RWPE1 (cell line): Measurements from ENCODE around the gene SLC35D2.
"Not testable (repeated sequence)": the region's sequence is repeated elsewhere in the genome, so short reads cannot be mapped to it uniquely, and the experiment has no call there.

ENCODE experiments used
- CTCF ChIA-PET: fragments of 350-600 bp; sonication (Branson Sonifier 250); formaldehyde crosslinking; extraction: SDS; loops from one replicate; lab custom pipeline; 2021; lab: Yijun Ruan, JAX
- POLR2A ChIA-PET: fragments of 400-600 bp; formaldehyde crosslinking; extraction: SDS; loops from one replicate; lab custom pipeline; 2020; ENCODE audit warnings: antibody characterized with exemption; ENCODE audit not compliant: low non-redundant PET; lab: Yijun Ruan, JAX
- DNase-seq: peaks from one replicate; pipeline ENCODE4 v3.0.0; 2012; ENCODE audit warnings: low spot score
- H3K27ac ChIP-seq: fragments of 450-650 bp; 2 replicates; pipeline ENCODE4 v1.5.1; 2017
- TF ChIP-seq, protein P1 (sequence below): fragments of 450-650 bp; conservative IDR thresholded peaks from 2 replicates; pipeline ENCODE4 v1.5.1; 2017; ENCODE audit warnings: low read depth, mild to moderate bottlenecking

The SLC35D2 gene

DNA sequence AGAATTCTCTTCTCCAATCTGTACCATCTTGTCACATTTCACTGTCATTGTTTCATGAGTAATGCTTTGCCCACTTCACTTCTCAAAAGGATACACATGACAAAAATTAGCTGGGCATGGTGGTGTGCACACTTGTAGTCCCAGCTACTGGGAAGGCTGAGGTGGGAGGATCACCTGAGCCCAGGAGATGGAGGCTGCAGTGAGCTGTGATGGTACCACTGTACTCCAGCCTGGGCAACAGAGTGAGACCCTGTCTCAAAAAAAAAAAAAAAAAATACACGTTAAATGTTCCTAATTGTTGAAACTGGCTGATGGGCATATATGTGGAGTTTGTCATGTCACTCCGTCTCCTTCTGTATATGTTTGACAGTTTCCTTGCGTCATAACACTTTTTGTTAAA lies 45.2 kb downstream of the SLC35D2 start:
- POLR2A ChIA-PET: no interaction called here
- CTCF ChIA-PET: interaction anchor here (0.6 kb wide), 1 partner anchor 329 kb away, joined by 7 read pairs; no protein-coding TSS in a partner anchor
- TF ChIP-seq, protein P1, sequence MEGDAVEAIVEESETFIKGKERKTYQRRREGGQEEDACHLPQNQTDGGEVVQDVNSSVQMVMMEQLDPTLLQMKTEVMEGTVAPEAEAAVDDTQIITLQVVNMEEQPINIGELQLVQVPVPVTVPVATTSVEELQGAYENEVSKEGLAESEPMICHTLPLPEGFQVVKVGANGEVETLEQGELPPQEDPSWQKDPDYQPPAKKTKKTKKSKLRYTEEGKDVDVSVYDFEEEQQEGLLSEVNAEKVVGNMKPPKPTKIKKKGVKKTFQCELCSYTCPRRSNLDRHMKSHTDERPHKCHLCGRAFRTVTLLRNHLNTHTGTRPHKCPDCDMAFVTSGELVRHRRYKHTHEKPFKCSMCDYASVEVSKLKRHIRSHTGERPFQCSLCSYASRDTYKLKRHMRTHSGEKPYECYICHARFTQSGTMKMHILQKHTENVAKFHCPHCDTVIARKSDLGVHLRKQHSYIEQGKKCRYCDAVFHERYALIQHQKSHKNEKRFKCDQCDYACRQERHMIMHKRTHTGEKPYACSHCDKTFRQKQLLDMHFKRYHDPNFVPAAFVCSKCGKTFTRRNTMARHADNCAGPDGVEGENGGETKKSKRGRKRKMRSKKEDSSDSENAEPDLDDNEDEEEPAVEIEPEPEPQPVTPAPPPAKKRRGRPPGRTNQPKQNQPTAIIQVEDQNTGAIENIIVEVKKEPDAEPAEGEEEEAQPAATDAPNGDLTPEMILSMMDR: no peak
- no peak for DNase-seq
- H3K27ac ChIP-seq: no peak overlapping the region

DNA sequence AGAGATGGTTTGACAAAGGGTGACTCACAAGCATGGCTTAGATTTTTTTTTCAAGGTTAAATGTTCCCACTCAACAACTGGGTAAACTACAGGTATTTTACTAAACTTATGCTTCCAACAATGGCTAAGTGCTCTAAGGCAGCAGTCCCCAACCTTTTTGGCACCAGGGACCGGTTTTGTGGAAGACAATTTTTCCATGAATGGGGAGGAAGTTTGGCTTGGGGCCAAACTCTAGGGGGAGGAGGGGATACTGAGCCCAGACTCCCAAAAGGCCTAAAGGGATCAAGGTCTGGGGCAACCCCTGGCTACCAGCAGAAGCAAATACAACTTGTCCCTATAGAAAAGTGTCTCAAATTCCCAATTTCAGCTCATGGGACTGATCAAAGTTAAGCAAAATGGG lies 49.6 kb downstream of the SLC35D2 start:
- POLR2A ChIA-PET: no interaction called here
- CTCF ChIA-PET: interaction anchor here (0.6 to 0.7 kb wide), 2 partner anchors 11 to 443 kb away, joined by 3 to 4 read pairs; no protein-coding TSS in a partner anchor
- no peak for DNase-seq
- no peak overlapping the region for H3K27ac ChIP-seq
- TF ChIP-seq, protein P1: no peak

DNA sequence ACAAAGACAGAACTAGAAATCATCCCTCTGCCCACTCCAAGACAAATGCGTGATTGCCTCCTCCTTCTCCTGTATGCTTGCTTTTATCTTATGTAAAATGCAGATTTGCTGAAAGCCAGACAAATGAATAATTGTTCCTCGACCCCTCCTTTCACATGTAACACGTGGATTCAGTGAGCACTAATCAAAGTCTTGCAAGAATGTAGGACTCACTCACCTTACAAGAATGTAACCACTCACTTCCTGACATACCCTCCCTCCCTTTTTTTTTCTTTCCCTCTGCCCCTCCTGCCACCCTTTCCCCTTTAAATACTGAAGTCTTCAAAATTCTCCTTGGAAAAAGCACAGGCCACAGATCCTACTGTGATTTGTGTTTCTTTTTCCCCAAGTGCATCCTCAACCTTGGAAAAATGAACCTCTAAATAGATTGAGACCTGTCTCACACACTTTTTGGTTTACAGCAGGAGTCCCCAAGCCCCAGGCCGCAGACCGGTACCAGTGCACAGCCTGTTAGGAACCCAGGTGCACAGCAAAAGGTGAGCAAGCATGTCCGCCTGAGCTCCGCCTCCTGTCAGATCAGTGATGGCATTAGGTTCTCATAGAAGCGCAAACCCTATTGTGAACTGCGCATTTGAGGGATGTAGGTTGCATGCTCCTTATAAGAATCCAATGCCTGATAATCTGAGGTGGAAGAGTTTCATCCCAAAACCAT lies 52.1 kb downstream of the SLC35D2 start:
- POLR2A ChIA-PET: interaction anchor here (0.6 kb wide), 1 partner anchor 51 kb away, joined by 3 read pairs; no protein-coding TSS in a partner anchor
- H3K27ac ChIP-seq: peak overlapping the region; percentile 36; the same call in 1 of the 2 replicates
- CTCF ChIA-PET: interaction anchor here (0.7 kb wide), 1 partner anchor 10 kb away, joined by 3 read pairs; no protein-coding TSS in a partner anchor
- TF ChIP-seq, protein P1: no peak
- peak; percentile 70 for DNase-seq

DNA sequence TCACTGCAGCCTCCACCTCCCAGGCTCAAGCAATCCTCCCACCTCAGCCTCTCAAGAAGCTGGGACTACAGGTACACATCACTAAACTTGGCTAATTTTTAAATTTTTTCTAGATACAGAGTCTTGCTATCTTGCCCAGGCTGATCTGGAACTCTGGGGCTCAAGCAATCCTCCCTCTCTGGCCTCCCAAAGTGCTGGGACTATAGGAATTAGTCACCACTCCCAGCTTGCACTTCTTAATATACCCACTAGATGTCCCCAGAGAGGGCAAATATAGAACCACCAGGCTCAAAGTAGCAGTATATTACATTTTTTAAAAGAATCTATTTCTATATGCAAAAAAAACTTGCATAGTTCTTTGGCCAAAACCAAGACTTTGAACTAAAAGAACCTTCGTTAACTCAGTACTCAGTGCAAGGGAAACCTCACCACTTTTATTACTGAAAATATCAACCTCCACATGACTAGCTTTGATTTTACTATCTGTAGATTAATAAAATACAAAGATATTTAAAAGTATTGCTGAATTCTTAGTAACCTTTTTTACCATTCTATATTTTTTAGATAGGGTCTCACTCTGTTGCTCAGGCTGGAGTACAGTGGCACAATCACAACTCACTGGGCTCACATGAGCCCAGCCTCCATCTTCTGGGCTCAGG lies 55.7 kb downstream of the SLC35D2 start:
- CTCF ChIA-PET: interaction anchor here (0.5 to 3.3 kb wide), 29 partner anchors 9 to 1659 kb away, joined by 3 to 16 read pairs (median 4); partner anchors contain the start of gene HSD17B3
- no peak overlapping the region for H3K27ac ChIP-seq
- TF ChIP-seq, protein P1: peak; percentile 99
- POLR2A ChIA-PET: interaction anchor here (0.5 kb wide), 1 partner anchor 47 kb away, joined by 7 read pairs; no protein-coding TSS in a partner anchor
- peak; percentile 74 for DNase-seq

DNA sequence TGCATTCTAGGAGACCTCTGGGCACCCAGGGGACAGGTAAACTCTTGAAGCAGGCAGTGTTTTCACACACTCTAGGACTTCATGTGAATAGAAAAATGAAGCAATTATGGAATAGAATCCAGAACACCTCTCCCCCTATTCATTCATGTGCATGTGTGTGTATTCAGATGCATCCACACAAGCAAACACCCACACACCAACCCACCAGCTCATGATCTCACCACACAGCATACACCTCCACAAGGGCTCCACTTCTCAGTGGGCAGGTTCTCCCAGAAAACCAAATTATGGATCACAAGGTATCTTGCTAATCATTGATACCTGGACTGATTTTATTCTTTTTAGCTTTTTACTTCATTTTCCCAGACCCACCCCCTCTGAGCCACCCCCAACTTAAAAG lies 60.3 kb downstream of the SLC35D2 start:
- DNase-seq: no peak
- TF ChIP-seq, protein P1: no peak
- ChIA-PET POLR2A (no interaction called here), CTCF (no interaction called here)
- no peak overlapping the region for H3K27ac ChIP-seq

DNA sequence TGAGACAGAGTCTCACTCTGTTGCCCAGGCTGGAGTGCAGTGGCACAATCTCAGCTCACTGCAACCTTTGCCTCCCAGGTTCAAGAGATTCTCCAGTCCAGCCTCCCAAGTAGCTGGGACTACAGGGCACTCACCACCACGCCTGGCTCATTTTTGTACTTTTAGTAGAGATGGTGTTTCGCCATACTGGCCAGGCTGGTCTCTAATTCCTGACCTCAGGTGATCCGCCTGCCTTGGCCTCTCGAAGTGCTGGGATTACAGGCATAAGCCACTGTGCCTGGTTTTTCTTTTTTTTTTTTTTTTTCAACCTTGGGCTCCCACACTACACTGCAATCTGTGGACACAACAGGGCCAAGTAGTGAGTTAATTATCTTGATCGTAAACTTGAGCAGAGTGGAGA lies 60.8 kb downstream of the SLC35D2 start:
- H3K27ac ChIP-seq, POLR2A ChIA-PET, DNase-seq: not testable (repeated sequence)
- CTCF ChIA-PET: interaction anchor here (0.7 kb wide), 1 partner anchor 1502 kb away, joined by 5 read pairs; no protein-coding TSS in a partner anchor

DNA sequence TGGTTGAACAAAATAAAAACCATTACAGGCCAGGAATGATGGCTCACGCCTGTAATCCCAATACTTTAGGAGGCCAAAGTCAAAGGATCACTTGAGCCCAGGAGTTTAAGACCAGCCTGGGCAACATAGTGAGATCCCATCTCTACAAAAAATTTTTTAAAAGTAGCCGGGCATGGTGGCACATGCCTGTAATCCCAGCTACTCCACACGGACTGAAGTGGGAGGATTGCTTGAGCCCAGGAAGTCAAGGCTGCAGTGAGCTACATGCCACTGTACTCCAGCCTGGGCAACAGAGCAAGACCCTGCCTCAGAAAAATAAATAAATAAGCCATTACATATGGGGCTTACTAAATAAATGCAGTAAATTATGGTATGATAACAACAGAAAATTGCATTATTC lies 61.3 kb downstream of the SLC35D2 start:
- CTCF ChIA-PET: interaction anchor here (0.6 to 0.7 kb wide), 2 partner anchors 285 to 1502 kb away, joined by 3 to 5 read pairs; no protein-coding TSS in a partner anchor
- H3K27ac ChIP-seq, DNase-seq, POLR2A ChIA-PET: not testable (repeated sequence)
